ENCODE data around the gene KLHL3.

The KLHL3 gene

GRCh38 chr5:137753691-137754187 is 17.9 kb upstream of the KLHL3 start:
- Histone ChIP-seq H3K9me2 (replicated peaks; ENCODE audit: insufficient read depth, low read length) (no peaks in the 10 kb centered on the region), H3K4me3 (ENCODE audit: insufficient read depth, low read length, poor library complexity, severe bottlenecking) (peak overlapping the region; percentile 88), H3K4me2 (ENCODE audit: low read depth, low read length, poor library complexity, severe bottlenecking) (peak overlapping the region; percentile 96), H4K20me1 (ENCODE audit: low read depth, low read length) (peaks cover 41% of the 10 kb centered on the region), H3K9ac (ENCODE audit: low read length) (peak overlapping the region; percentile 97), H3F3A (ENCODE audit: insufficient read depth) (peaks cover 19% of the 10 kb centered on the region), H3K27ac (ENCODE audit: low read depth, low read length) (peak overlapping the region; percentile 84), H3K27me3 (ENCODE audit: low read length) (no peaks in the 10 kb centered on the region), H2AFZ (ENCODE audit: low read depth, low read length, severe bottlenecking) (peak overlapping the region; percentile 18), H3K36me3 (ENCODE audit: low read length) (peaks cover 26% of the 10 kb centered on the region), H3K79me2 (ENCODE audit: insufficient read depth, low read length) (peaks cover 38% of the 10 kb centered on the region), H3K9me3 (ENCODE audit: insufficient read depth, low read length) (no peaks in the 10 kb centered on the region)
- TF ChIP-seq CTCF (IDR thresholded peaks at IDR 0.05; ENCODE audit: insufficient read depth, low read length, poor library complexity, severe bottlenecking) (no peak), EZH2phosphoT487 (conservative IDR thresholded peaks at IDR 0.05; ENCODE audit: low read length) (no peak)

DNA sequence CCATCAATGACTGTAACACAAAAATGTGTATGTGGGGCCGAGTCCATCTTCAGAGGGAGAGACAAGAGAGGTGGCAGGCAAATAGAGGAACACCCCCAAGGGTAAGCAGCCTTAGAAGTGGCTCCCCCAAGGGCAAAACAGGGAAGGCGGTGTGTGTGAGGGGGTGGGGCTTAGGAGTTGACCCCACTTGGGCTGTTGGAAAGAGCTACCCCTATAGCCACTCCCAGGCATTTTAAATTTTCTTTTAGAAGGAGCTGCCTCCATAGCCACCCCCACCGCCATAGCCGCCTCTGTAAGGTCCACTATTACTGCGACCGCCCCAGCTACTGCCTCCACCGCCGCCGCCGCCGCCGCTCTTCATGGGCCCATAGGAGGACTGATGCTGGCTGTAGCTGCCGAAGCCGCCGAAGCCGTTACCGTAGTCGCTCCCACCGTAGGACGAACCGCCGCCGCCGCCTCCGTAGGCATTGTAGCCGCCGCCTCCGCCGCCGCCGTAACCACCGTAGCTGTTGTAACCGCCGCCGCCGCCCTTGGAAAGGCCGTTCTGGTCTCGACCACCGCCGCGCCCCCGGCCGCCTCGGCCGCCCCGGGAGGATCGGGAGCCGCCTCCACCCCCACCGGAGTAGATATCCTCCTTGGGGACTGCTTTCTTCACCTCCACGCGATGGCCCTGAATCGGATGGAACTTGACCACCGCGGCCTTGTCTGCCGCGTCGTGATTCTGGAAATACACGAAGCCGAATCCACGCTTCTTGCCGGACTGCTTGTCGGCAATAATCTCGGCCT is 17.2 kb upstream of the KLHL3 start:
- H3K36me3 ChIP-seq (ENCODE audit: low read length): peaks cover 26% of the 10 kb centered on the region
- peaks cover 25% of the 10 kb centered on the region for H3F3A ChIP-seq (ENCODE audit: insufficient read depth)
- no peaks in the 10 kb centered on the region for H3K9me2 ChIP-seq (replicated peaks; ENCODE audit: insufficient read depth, low read length)
- TF ChIP-seq EZH2phosphoT487 (conservative IDR thresholded peaks at IDR 0.05; ENCODE audit: low read length) (no peak), CTCF (IDR thresholded peaks at IDR 0.05; ENCODE audit: insufficient read depth, low read length, poor library complexity, severe bottlenecking) (no peak)
- no peaks in the 10 kb centered on the region for H3K9me3 ChIP-seq (ENCODE audit: insufficient read depth, low read length)
- peak overlapping the region; percentile 97 for H3K9ac ChIP-seq (ENCODE audit: low read length)
- H3K4me2 ChIP-seq (ENCODE audit: low read depth, low read length, poor library complexity, severe bottlenecking): peak overlapping the region; percentile 96
- H3K27ac ChIP-seq (ENCODE audit: low read depth, low read length): peak overlapping the region; percentile 84
- peaks cover 38% of the 10 kb centered on the region for H3K79me2 ChIP-seq (ENCODE audit: insufficient read depth, low read length)
- H2AFZ ChIP-seq (ENCODE audit: low read depth, low read length, severe bottlenecking): no peak overlapping the region
- H4K20me1 ChIP-seq (ENCODE audit: low read depth, low read length): peaks cover 46% of the 10 kb centered on the region
- peak overlapping the region; percentile 88 for H3K4me3 ChIP-seq (ENCODE audit: insufficient read depth, low read length, poor library complexity, severe bottlenecking)
- H3K27me3 ChIP-seq (ENCODE audit: low read length): no peaks in the 10 kb centered on the region

- peak; percentile 90 for TF ChIP-seq CTCF (IDR thresholded peaks at IDR 0.05; ENCODE audit: insufficient read depth, low read length, poor library complexity, severe bottlenecking)
- TF ChIP-seq EZH2phosphoT487 (conservative IDR thresholded peaks at IDR 0.05; ENCODE audit: low read length): no peak
- Histone ChIP-seq H3K27ac (ENCODE audit: low read depth, low read length) (no peak overlapping the region), H3K27me3 (ENCODE audit: low read length) (no peaks in the 10 kb centered on the region), H3K36me3 (ENCODE audit: low read length) (peaks cover 26% of the 10 kb centered on the region), H3K4me3 (ENCODE audit: insufficient read depth, low read length, poor library complexity, severe bottlenecking) (peak overlapping the region; percentile 88), H2AFZ (ENCODE audit: low read depth, low read length, severe bottlenecking) (no peak overlapping the region), H3K9me2 (replicated peaks; ENCODE audit: insufficient read depth, low read length) (no peaks in the 10 kb centered on the region), H4K20me1 (ENCODE audit: low read depth, low read length) (peaks cover 46% of the 10 kb centered on the region), H3K4me2 (ENCODE audit: low read depth, low read length, poor library complexity, severe bottlenecking) (peak overlapping the region; percentile 96), H3K79me2 (ENCODE audit: insufficient read depth, low read length) (peaks cover 38% of the 10 kb centered on the region), H3K9me3 (ENCODE audit: insufficient read depth, low read length) (no peaks in the 10 kb centered on the region), H3F3A (ENCODE audit: insufficient read depth) (peaks cover 27% of the 10 kb centered on the region), H3K9ac (ENCODE audit: low read length) (peak overlapping the region; percentile 97)
Observed at GRCh38 chr5:137751869-137752491, 16.1 kb upstream of the KLHL3 start.
